22Rv1 (cell line): ENCODE measurements around the gene CFAP97D1.

ENCODE experiments used
- ZFX ChIP-seq: fragments of 450-650 bp; IDR thresholded peaks from 2 replicates; pipeline ENCODE4 v1.6.1; 2017; ENCODE audit warnings: antibody characterized with exemption, borderline replicate concordance
- TF ChIP-seq, protein P1 (sequence below): fragments of 450-650 bp; IDR thresholded peaks from 2 replicates; pipeline ENCODE4 v1.5.1; 2017; ENCODE audit warnings: mild to moderate bottlenecking

DNA sequence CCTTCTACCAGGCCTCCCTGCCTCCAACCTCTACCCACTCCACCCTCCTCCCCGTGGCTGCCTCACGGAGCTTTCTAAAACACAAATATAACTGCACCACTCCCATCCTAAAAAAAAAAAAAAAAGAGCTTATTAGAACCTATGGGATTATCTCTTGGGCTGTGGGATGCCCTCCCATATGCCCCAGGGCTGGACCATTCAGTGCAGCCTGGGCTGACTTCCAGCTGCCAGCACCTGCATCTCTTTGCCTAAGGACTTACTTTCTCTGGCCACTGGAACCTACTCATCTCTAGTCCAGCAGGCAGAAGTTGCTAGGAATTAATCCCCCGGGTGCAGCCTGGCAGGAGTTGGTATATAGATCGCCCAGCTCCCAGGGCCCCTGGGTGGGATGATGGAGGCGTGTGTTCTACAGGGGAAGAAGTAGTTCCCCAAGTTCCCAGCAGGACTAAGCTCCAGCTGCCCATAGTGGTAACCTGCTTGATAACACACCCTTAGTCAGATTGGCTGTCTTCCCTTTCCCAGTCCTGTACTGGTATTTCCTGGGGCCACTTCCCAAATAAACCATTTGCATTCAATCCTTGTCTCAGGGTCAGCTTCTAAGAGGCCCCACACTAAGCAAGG lies 42.4 kb downstream of the CFAP97D1 start:
- TF ChIP-seq, protein P1, sequence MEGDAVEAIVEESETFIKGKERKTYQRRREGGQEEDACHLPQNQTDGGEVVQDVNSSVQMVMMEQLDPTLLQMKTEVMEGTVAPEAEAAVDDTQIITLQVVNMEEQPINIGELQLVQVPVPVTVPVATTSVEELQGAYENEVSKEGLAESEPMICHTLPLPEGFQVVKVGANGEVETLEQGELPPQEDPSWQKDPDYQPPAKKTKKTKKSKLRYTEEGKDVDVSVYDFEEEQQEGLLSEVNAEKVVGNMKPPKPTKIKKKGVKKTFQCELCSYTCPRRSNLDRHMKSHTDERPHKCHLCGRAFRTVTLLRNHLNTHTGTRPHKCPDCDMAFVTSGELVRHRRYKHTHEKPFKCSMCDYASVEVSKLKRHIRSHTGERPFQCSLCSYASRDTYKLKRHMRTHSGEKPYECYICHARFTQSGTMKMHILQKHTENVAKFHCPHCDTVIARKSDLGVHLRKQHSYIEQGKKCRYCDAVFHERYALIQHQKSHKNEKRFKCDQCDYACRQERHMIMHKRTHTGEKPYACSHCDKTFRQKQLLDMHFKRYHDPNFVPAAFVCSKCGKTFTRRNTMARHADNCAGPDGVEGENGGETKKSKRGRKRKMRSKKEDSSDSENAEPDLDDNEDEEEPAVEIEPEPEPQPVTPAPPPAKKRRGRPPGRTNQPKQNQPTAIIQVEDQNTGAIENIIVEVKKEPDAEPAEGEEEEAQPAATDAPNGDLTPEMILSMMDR, result no peak
- TF ChIP-seq ZFX, result no peak
